ENCODE results near the gene COQ7.

COQ7 gene

GRCh38 chr16:19119564-19119963 is 52.1 kb downstream of the COQ7 start:
- TF ChIP-seq TEAD4 (IDR thresholded peaks at IDR 0.05) (no peak), ZBTB7A (IDR thresholded peaks at IDR 0.05; ENCODE audit: low read depth) (no peak), FOXM1 (IDR thresholded peaks at IDR 0.05; ENCODE audit: borderline replicate concordance, low read depth) (no peak), CREB1 (IDR thresholded peaks at IDR 0.05; ENCODE audit: low read depth) (no peak), YY1 (IDR thresholded peaks at IDR 0.05; ENCODE audit: low read depth) (no peak), TAF1 (IDR thresholded peaks at IDR 0.05; ENCODE audit: low read depth) (no peak), USF1 (IDR thresholded peaks at IDR 0.05) (no peak), TCF12 (IDR thresholded peaks at IDR 0.05; ENCODE audit: low read depth) (no peak), EP300 (IDR thresholded peaks at IDR 0.05; ENCODE audit: borderline replicate concordance) (no peak), MAX (IDR thresholded peaks at IDR 0.05) (no peak), RAD21 (IDR thresholded peaks at IDR 0.05; ENCODE audit: low read depth) (no peak), EGR1 (IDR thresholded peaks at IDR 0.05) (no peak), NFIC (IDR thresholded peaks at IDR 0.05) (no peak), CEBPB (IDR thresholded peaks at IDR 0.05) (no peak)
- TF ChIP-seq, protein P1, sequence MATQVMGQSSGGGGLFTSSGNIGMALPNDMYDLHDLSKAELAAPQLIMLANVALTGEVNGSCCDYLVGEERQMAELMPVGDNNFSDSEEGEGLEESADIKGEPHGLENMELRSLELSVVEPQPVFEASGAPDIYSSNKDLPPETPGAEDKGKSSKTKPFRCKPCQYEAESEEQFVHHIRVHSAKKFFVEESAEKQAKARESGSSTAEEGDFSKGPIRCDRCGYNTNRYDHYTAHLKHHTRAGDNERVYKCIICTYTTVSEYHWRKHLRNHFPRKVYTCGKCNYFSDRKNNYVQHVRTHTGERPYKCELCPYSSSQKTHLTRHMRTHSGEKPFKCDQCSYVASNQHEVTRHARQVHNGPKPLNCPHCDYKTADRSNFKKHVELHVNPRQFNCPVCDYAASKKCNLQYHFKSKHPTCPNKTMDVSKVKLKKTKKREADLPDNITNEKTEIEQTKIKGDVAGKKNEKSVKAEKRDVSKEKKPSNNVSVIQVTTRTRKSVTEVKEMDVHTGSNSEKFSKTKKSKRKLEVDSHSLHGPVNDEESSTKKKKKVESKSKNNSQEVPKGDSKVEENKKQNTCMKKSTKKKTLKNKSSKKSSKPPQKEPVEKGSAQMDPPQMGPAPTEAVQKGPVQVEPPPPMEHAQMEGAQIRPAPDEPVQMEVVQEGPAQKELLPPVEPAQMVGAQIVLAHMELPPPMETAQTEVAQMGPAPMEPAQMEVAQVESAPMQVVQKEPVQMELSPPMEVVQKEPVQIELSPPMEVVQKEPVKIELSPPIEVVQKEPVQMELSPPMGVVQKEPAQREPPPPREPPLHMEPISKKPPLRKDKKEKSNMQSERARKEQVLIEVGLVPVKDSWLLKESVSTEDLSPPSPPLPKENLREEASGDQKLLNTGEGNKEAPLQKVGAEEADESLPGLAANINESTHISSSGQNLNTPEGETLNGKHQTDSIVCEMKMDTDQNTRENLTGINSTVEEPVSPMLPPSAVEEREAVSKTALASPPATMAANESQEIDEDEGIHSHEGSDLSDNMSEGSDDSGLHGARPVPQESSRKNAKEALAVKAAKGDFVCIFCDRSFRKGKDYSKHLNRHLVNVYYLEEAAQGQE (IDR thresholded peaks at IDR 0.05; ENCODE audit: low read depth) = no peak

- TF ChIP-seq CEBPB (IDR thresholded peaks at IDR 0.05) (no peak), EP300 (IDR thresholded peaks at IDR 0.05; ENCODE audit: borderline replicate concordance) (no peak), MAX (IDR thresholded peaks at IDR 0.05) (no peak), USF1 (IDR thresholded peaks at IDR 0.05) (no peak), RAD21 (IDR thresholded peaks at IDR 0.05; ENCODE audit: low read depth) (no peak)
- TF ChIP-seq, protein P1 (IDR thresholded peaks at IDR 0.05; ENCODE audit: low read depth) = no peak
Measured at GRCh38 chr16:19123535-19124178, 56.2 kb downstream of the COQ7 start.

DNA sequence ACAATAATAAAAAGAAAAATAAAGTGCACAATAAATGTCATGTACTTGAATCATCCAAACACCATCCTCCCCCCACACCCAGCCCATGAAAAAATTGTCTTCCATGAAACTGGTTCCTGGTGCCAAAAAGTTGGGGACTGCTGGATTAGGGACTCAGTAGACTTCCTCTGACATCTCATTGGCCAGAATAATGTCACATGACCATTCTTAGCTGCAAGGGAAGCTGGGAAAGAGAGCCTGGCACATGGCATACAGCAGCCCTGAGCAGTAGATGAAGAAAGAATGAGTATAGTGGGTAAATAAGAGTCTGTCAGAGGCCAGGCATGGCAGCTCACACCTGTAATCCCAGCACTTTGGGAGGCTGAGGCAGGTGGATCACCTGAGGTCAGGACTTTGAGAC is 58.9 kb downstream of the COQ7 start:
- TF ChIP-seq ZBTB7A (IDR thresholded peaks at IDR 0.05; ENCODE audit: low read depth) = no peak
- no peak for TF ChIP-seq CREB1 (IDR thresholded peaks at IDR 0.05; ENCODE audit: low read depth)
- TF ChIP-seq USF1 (IDR thresholded peaks at IDR 0.05) = peak; percentile 60

DNA sequence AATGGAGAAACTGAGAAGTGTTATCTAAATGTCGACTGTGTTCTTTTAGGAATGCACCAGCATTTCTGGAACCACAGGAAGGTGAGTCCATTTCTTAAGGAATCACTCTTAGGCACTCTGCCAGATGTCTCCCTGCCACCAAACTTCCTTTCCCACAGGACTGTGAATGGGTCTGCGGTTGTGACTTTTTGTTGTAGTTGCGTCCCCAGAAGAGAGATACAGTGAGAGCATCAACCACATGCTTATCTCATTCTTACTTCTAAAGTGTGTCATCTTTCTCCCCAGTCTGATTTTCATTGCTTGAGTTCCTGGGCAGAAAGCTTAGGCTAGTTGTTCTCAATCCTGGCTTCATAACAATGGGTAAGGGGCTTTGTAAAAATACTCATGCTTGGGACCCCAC is 59.8 kb downstream of the COQ7 start:
- TF ChIP-seq FOXM1 (IDR thresholded peaks at IDR 0.05; ENCODE audit: borderline replicate concordance, low read depth) = no peak
- no peak for TF ChIP-seq EP300 (IDR thresholded peaks at IDR 0.05; ENCODE audit: borderline replicate concordance)
- no peak for TF ChIP-seq ZBTB7A (IDR thresholded peaks at IDR 0.05; ENCODE audit: low read depth)
- no peak for TF ChIP-seq CREB1 (IDR thresholded peaks at IDR 0.05; ENCODE audit: low read depth)
- no peak for TF ChIP-seq USF1 (IDR thresholded peaks at IDR 0.05)
- TF ChIP-seq CEBPB (IDR thresholded peaks at IDR 0.05) = no peak
- no peak for TF ChIP-seq TEAD4 (IDR thresholded peaks at IDR 0.05)
- no peak for TF ChIP-seq MAX (IDR thresholded peaks at IDR 0.05)
- no peak for TF ChIP-seq RAD21 (IDR thresholded peaks at IDR 0.05; ENCODE audit: low read depth)
- TF ChIP-seq EGR1 (IDR thresholded peaks at IDR 0.05) = no peak
- no peak for TF ChIP-seq TCF12 (IDR thresholded peaks at IDR 0.05; ENCODE audit: low read depth)

- TF ChIP-seq EGR1 (IDR thresholded peaks at IDR 0.05) (no peak), TCF12 (IDR thresholded peaks at IDR 0.05; ENCODE audit: low read depth) (no peak), EP300 (IDR thresholded peaks at IDR 0.05; ENCODE audit: borderline replicate concordance) (no peak), TEAD4 (IDR thresholded peaks at IDR 0.05) (no peak), NFIC (IDR thresholded peaks at IDR 0.05) (no peak), TAF1 (IDR thresholded peaks at IDR 0.05; ENCODE audit: low read depth) (no peak), ZBTB7A (IDR thresholded peaks at IDR 0.05; ENCODE audit: low read depth) (no peak)
Measured at GRCh38 chr16:19127674-19128131, 60.3 kb downstream of the COQ7 start.
